Stimulated activated CD4-positive, alpha-beta T cell treated with anti-CD3 and anti-CD28 coated beads, Interleukin-15, amount 100 ng/mL, for 1 hour (primary cell): Measurements from ENCODE around the gene CLMP.

Experiments used
- DNase-seq, 2 donors: peaks; one replicate each; pipeline ENCODE4 v3.0.0-alpha.2; 2020; ENCODE audit warnings: low read depth in 1 of 2, low spot score in 1 of 2

CLMP gene

GRCh38 chr11:123193742-123194141 lies 1.3 kb downstream of the CLMP start:
- DNase-seq: no peak

DNA sequence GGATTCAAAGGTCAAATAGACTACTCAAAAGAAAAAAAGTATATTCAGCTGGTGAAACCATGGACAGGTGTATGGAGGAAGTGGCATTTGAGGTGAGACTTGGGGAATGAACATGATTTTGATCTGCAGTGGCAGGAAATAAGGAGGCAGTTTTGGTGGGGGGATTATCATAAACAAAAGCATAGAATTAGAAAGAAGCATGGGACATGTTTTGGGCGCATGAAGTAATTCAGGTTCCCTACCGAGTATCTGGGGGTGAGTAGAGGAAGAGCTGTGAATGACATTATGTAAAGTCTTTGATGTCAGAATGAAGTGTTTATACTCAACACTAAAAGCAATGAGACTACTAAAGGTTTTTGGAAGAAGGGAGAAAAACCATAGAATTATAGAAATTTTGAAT lies 3.1 kb downstream of the CLMP start:
- no peak for DNase-seq

GRCh38 chr11:123190518-123190917 lies 4.5 kb downstream of the CLMP start:
- DNase-seq: no peak

- DNase-seq: no peak
These were observed 6.4 kb downstream of the CLMP start for GRCh38 chr11:123188508-123189165.

DNA sequence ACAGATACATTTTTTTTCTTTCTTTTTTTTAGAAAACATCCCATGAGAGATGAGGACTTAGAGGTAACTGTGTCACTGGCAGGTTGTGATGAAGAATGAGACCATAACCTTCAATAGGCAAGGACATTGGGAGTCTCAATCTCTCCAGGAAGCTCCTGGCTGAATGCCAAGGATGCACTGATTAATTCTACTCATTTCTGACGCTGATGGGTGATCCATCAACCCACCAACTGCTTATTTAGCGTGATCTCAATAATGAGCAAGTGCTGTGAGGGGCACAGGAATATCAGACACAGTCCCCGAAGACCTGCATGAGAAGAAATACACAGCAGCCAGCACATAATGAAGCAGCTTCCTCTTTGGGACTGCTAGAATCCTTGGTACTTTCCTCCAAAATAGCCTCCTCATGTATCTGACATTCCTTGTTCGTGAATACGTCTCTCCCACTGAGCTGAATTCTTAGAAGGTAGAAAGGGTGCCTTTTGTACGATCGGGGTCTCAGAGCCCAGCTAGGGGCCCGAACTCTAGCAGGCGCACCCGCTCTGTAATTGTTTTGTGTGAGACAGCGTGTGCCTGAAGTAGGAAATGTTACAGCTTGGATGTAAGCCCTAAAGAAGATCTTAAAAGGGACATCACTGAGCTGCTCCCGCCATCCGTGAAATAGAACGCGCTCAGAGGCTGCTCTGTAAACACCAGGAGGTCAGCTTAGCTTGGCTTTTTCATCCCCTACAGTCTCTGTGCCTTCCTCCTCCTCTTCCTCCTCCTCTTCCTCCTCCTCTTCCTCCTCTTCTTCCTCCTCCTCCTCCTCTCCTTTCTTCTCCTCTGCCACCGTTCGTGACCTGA lies 7.2 kb downstream of the CLMP start:
- no peak for DNase-seq

GRCh38 chr11:123187248-123187647 lies 7.8 kb downstream of the CLMP start:
- no peak for DNase-seq

- no peak for DNase-seq
These were observed 8.8 kb downstream of the CLMP start for GRCh38 chr11:123186286-123186685.

DNA sequence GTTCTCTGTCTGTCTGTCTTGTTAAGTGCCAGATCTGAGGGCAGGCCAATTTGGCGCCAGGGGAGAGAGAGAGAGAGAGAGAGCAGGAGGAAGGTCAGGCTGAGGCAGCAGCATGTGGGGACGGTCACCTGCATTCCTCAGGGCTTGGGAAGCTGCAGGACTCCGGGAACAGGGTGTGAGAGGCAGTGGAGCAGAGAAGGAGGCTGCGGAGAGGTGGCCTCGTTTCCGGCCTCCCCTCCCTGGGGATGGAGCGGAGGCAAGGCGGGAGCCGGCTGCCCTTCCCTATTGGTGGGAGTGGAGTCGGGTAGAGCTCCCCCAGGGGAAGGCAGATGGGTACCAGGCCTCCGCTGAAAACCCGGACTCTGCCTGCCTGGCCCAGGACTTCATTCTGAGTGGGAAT lies 9.7 kb downstream of the CLMP start:
- no peak for DNase-seq

GRCh38 chr11:123184531-123184930 lies 10.5 kb downstream of the CLMP start:
- no peak for DNase-seq

GRCh38 chr11:123183391-123184099 lies 11.5 kb downstream of the CLMP start:
- no peak for DNase-seq

DNA sequence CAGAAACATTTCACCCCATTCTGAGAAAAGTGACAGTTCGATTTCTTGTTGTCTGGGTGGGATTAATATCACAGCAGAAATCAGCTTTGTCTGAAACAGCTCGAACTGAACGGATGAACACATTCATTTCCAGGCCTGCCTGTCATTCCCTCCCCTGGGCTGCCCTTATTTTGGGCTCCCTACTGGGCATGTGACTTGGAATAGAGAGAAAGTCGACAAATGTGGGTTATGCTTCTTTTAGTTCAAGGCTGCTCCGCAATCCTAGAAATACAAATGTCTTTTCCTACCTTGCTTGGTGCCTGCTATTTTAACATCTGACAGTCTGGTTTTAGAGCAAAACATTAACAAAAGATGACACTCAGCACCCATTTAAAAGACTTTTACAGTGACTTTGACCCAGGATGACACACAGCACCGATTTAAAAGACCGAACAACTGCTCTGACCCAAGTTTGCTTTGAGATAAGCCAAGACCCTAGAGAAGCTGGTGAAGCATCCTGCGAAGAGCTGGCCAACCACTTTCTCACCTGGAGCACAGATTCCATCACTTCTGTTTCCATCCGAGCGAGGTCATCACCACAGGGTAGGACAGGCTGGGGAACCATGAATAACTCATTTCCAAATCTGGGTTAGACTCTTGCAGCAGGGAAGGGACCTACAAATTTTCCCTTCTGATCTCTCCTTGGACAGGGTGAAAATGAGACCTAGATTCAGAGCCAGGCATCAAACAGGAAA lies 13.1 kb downstream of the CLMP start:
- DNase-seq: no peak

DNA sequence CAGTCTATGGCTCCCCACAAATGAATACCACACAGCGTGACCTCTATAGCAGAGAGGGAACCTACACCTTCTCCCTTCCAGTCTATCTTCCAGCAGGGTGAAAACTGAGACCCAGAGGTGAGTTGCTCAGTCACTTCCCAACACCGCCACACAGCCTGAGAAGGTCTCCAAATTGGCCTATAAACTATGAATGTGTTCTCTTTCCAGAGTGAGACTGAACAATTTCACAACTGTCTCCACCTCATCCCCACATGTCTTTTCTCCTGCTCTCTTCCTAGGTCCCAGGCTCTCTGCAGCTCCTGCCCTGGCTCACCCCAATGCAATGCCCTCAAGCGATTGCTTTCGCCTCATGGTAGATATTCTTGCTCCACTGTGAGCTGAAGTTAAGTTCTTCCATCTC lies 14.0 kb downstream of the CLMP start:
- DNase-seq: no peak

GRCh38 chr11:123180574-123180973 lies 14.5 kb downstream of the CLMP start:
- DNase-seq: no peak

GRCh38 chr11:123180166-123180565 lies 14.9 kb downstream of the CLMP start:
- no peak for DNase-seq

DNA sequence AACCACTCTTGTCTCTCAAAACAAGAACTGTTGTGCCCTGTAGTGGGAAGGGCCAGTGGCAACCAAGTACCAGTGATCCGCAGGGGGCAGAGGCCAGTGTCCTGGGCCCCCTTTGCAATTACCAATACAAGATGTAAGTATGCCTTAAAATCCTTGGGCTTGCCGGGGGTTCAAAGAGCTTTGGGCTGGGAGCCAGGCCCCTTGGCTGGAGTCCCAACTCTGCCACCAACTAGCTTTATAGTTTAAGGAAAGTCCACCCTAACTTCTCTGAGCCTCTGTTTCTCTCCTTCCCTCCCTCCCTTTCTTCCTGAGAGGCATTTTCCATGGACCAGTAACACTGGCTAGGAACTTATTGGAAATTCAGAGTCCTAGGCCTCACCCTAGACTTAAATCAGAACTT lies 15.5 kb downstream of the CLMP start:
- DNase-seq: no peak

- DNase-seq: no peak
These were observed 16.9 kb downstream of the CLMP start for GRCh38 chr11:123178186-123178585.

GRCh38 chr11:123176785-123177184 lies 18.3 kb downstream of the CLMP start:
- DNase-seq: no peak

DNA sequence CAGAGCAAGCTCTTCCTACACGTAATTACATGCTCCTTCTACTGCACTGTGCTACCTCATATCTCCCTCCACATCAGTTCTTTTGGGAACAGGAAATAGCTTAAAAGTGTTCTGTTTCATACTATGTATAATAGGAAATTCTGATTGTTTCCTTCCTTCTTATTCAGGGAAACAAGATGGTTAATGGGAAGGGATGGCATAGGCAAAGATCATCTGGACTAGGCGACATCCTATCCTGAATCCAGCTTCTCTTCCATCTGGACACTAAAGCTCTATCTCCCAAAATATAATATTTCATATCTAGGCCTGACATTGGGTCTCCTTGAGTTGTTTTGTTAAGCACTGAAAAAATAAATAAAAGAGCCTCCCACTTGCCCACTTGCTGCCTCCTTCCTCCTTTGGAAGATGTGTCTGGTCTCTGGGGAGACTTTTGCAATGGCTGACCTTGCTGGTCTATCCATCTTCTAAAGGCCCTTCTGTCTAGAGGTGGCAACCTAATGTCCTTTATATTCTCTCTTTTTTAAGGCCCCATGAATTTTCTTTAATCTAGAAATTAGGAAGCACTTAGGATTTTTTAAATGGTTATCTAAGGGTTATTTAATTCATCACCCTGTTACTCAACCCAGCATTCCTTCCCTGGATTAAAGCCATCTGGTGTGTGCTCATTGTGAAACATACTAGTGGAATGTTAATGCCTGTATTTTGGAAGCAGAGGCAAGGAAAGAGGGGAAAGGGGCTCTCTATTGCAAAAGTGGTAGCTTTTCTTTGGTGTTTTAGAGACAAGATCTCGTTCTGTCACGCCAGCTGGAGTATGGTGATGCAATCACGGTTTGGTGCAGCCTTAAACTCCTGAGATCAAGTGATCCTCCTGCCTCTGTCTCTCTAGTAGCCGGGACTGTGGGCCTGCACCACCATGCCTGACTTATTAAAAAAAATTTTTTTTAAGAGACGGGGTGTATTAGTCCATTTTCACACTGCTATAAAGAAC lies 20.6 kb downstream of the CLMP start:
- no peak for DNase-seq

DNA sequence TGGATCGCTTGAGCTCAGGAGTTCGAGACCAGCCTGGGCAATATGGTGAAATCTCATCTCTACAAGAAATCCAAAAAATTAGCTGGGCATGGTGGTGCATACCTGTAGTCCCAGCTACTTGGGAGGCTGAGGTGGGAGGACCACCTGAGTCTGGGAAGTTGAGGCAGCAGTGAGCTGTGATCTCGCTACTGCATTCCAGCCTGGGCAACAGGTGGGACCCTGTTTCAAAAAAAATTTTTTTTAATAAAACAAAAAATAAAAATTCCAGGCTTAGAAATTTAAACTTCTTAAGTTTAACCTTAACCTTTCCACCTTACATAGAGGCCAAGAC lies 21.2 kb downstream of the CLMP start:
- no peak for DNase-seq
